GM21447 (cell line): ENCODE data around the gene CLCC1.

Experiments used
- ATAC-seq: cut with Tn5 transposase; IDR thresholded peaks from one replicate; pipeline ENCODE4 v1.9.1; 2021; ENCODE audit not compliant: unreplicated experiment

The CLCC1 gene

GRCh38 chr1:108925920-108926319 is 37.4 kb downstream of the CLCC1 start:
- no peak for ATAC-seq

GRCh38 chr1:108916788-108917187 is 46.5 kb downstream of the CLCC1 start:
- ATAC-seq, result no peak
